ENCODE data around the gene RAB6A.

DNA sequence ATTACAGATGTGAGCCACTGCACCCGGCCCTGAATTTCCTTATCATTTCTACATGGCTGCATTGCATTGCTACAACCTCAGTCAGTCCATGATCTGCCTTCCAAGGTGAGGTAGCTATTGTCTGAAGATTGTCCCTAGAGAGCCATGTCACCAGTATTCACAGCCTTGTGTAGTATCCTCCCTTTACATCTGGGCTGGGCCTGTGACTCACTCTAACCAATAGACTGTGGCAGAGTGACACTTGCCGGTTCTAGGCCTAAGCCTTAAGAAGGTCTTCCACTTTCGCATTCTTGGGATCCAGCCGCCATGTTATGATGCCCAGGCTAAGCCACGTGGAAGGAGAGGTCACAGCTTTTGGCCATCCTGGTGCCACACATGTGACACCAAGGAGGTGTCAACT is 124.6 kb downstream of the RAB6A start:
- TF ChIP-seq, protein P1, sequence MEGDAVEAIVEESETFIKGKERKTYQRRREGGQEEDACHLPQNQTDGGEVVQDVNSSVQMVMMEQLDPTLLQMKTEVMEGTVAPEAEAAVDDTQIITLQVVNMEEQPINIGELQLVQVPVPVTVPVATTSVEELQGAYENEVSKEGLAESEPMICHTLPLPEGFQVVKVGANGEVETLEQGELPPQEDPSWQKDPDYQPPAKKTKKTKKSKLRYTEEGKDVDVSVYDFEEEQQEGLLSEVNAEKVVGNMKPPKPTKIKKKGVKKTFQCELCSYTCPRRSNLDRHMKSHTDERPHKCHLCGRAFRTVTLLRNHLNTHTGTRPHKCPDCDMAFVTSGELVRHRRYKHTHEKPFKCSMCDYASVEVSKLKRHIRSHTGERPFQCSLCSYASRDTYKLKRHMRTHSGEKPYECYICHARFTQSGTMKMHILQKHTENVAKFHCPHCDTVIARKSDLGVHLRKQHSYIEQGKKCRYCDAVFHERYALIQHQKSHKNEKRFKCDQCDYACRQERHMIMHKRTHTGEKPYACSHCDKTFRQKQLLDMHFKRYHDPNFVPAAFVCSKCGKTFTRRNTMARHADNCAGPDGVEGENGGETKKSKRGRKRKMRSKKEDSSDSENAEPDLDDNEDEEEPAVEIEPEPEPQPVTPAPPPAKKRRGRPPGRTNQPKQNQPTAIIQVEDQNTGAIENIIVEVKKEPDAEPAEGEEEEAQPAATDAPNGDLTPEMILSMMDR (conservative IDR thresholded peaks at IDR 0.05), result no peak
- TF ChIP-seq EZH2 (IDR thresholded peaks at IDR 0.05; ENCODE audit: low read depth), result no peak
